ENCODE measurements around the gene TKTL2.
"Not testable (repeated sequence)": the region's sequence is repeated elsewhere in the genome, so short reads cannot be mapped to it uniquely, and the experiment has no call there.

TKTL2 gene

DNA sequence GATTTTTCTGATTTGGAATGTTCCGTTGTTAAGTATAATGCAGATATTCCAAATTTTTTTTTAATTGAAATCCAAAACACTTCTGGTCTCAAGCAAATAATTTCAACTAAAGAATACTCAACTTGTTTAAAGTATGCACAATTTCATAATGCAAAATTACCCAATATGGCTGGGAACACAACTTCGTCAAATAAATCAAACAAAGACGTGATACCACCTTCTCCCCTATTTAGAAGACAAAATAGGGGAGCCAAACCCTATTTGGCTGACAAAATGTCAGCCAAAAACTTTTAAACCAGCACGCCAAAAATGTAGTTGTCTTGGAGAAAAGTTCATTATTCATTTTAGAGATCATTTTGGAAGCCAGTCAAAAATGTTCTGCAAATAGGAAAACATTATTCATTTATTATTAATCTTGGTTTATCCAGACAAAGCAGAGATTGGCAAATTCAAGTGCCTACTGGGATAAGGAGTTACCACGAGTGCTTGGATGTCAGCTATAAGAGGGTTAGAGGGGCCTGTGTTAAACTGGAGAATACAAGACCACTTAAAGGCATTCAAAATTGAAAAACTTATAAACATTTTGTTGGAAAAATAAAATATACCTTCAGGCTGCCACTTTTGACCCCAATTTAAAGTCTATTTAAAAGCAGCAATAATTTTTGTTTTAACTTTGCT is 3.3 kb upstream of the TKTL2 start:
- no peak for TF ChIP-seq GATA1 (IDR thresholded peaks at IDR 0.05; ENCODE audit: low read depth, low read length)
- no peak for TF ChIP-seq POLR2A (IDR thresholded peaks at IDR 0.05; ENCODE audit: low read length)
- no peak for DNase-seq

DNA sequence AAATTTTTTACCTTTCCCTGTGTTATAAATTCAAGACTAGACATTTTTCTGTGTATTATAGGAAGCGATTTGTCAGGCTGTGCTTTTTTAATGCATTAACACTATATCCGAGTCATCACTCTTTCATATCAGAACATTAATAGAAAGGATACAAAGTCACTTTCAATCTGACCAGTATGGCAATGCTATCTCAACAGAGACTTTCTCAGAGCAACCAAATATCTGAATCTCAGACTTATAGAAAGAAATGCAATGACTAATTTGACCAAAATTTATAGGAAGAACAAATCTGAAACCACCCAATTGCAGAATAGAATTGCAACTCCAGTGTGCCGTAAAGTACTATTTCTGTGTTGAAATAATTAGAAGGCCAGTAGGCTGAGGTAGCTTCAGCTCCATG is 473 bp upstream of the TKTL2 start:
- TF ChIP-seq POLR2A (IDR thresholded peaks at IDR 0.05; ENCODE audit: low read length) (no peak), GATA1 (IDR thresholded peaks at IDR 0.05; ENCODE audit: low read depth, low read length) (no peak)
- DNase-seq = no peak

DNA sequence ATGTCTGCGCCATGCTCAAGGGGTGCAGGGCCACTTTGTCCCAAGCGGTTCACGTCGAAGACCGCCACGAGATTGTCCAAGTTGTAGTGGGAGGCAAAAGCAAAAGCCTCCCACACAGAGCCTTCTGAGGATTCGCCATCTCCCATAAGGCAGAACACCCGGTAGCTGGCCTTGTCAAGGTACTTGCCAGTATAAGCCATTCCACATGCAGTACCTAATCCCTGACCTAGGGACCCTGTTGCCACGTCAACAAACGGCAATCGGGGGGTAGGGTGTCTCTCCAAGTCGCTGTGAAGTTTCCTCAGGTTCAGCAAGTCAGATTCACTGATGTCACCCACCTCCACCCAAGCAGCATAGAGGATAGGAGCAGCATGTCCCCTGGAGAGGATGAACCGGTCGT is 424 bp downstream of the TKTL2 start:
- DNase-seq = no peak
- TF ChIP-seq GATA1 (IDR thresholded peaks at IDR 0.05; ENCODE audit: low read depth, low read length) = no peak

DNA sequence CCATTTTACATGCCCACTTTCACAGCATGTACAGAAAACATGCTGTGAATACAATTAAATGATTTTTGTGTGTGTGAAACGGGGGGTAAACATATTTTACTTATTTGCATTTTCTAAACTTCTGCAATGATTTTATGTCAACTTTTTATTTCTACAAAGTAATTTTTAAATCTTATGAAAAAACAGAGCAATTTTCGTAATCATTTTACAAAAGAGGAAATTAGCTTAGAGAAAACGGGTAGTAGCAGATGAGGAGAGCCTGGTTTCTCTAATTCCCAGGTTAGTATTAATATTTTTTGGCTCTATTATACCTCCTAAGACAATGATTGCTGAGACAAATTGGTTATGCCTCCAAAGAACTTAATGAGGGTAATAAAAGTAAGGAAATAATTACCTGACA is 3.2 kb downstream of the TKTL2 start:
- DNase-seq = no peak
- TF ChIP-seq POLR2A (IDR thresholded peaks at IDR 0.05; ENCODE audit: low read length) (no peak), GATA1 (IDR thresholded peaks at IDR 0.05; ENCODE audit: low read depth, low read length) (no peak)

DNA sequence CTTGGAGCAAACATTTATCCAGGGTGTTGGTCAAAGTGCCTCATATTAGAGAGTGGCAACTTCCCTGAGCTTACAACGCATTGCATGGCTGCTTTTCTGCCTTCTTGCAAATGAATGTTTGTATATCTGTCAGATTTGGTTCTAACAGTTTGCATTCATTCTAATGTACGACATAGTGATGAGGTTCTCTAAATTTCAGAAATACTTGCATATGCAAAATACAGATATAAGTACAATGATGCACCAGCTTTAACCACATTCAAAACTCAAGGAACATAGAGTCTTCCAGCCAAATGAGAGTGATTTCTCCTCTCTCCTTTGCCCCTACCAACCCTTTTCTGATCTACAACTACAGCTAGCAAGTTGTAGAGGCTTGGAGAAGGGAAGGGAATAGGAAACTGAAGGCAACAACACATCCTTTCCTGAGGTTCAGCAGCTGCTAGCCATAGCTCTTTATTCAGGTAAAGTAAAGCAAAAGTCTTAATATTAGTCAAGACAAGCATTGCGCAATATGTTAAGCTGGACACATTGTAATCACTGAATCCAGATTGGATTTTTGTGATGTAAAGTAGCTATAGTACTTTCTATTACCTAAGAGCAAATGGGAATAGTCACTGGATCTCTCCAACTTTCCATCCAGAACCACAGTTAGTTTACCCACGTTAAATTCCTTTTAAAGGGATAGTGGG is 6.3 kb downstream of the TKTL2 start:
- no peak for TF ChIP-seq POLR2A (IDR thresholded peaks at IDR 0.05; ENCODE audit: low read length)
- no peak for TF ChIP-seq GATA1 (IDR thresholded peaks at IDR 0.05; ENCODE audit: low read depth, low read length)
- DNase-seq = no peak

DNA sequence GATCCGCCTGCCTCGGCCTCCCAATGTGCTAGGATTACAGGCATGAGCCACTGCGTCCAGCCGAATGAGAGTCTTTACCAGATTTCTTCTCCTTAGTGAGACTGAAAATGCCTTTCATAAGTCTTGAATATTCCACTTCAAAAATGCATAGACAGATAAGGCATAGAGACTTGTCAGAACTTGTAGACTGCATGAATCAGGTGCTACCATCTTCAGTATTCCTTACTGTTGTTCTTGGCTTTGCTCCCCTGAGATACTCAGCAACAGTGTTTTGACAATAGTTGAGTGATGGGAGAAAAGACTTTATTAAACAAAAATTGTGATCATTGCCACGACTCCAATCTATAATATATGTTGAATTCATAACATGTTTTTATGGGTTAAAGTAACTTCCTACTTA is 11.0 kb downstream of the TKTL2 start:
- TF ChIP-seq GATA1 (IDR thresholded peaks at IDR 0.05; ENCODE audit: low read depth, low read length) (no peak), POLR2A (IDR thresholded peaks at IDR 0.05; ENCODE audit: low read length) (no peak)
- DNase-seq = no peak

DNA sequence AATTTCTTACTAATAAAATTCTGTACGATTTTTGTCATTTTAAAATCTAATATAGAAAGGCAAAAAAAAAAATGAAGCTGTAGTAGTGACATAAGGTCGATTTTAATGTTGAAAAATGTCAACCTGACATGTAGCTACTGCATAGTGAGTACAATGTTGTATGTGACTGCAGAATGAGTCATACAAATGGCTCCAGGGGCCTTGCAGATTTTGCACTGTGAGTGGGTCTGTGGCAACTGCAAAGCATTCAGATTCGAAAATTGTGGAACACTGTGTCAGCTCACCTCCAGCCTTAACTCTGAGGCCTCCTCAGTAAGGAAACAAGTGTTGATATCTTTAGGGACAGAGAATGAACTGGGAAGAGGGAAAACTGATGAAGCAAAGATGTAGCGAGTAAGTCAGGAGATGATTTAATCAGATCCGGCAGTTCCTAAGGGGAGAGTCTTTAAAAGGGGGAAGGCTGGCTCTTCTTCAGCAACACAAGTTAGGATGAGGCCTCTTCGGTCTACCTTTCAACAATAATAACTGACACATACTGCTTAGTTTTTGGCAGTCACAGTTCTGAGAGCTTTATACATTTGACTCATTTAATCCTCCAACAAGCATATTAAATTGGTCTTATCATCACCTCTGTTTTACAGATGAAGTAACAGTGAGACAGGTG is 24.9 kb downstream of the TKTL2 start:
- no peak for DNase-seq
- TF ChIP-seq GATA1 (IDR thresholded peaks at IDR 0.05; ENCODE audit: low read depth, low read length) (no peak), POLR2A (IDR thresholded peaks at IDR 0.05; ENCODE audit: low read length) (no peak)

DNA sequence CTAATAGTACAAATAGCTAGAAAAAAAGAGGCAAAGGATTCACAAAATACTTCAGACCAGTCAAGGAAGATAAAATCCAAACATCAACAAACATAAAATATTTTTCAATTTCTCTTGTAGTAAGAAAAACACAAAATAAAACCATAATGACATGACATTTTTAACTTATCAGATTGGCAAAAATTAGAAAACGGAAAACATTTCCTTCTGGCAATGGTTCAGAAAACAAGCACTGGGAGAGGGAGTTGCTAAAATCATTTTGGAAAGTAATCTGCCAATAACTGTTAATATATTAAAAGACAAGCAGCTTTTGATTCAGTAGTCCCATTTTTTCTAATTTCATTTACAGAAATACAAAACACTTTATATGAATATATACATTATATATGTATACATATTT is 26.1 kb downstream of the TKTL2 start:
- no peak for TF ChIP-seq GATA1 (IDR thresholded peaks at IDR 0.05; ENCODE audit: low read depth, low read length)
- no peak for TF ChIP-seq POLR2A (IDR thresholded peaks at IDR 0.05; ENCODE audit: low read length)

DNA sequence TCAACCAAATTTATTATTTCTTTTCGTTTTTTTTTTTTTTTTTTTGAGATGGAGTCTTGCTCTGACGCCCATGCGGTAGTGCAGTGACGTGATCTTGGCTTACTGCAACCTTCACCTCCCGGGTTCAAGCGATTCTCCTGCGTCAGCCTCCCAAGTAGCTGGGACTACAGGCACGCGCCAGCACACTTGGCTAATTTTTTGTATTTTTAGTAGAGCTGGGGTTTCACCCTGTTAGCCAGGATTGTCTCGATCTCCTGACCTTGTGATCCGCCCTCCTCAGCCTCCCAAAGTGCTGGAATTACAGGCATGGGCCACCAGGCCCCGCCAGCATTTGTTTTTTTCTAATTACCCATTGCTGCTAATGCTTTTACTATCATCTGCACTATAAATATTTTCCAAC is 26.5 kb downstream of the TKTL2 start:
- DNase-seq = not testable (repeated sequence)

More for the DNA sequence above, 26.1 kb downstream of the TKTL2 start:
- no peak for DNase-seq

DNA sequence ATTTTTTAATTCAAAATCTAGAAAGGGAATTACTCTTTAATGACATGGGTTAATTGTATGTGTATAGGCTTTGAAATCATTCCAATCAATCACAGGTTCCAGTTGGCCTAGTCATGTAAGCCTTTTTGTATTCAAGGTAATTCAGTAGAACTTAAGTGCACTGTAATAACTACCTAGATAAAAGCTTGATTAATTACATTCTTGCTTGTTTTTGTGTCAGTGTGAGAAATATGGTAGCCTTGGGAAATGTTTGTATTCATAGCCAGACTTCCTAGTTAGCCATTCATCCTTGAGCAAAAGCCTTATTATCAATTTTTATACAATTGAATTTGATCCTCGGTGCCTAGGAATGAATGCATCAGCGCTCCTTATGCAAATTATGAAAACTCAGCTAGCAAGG is 33.5 kb downstream of the TKTL2 start:
- no peak for DNase-seq
- TF ChIP-seq POLR2A (IDR thresholded peaks at IDR 0.05; ENCODE audit: low read length) = no peak
- no peak for TF ChIP-seq GATA1 (IDR thresholded peaks at IDR 0.05; ENCODE audit: low read depth, low read length)

Data from erythroblast (primary cell).